Stimulated activated CD8-positive, alpha-beta memory T cell treated with anti-CD3 and anti-CD28 coated beads, Interleukin-4, amount 100 ng/mL, for 4 hours (primary cell): ENCODE data around the gene ANKRD18A.
"Not testable (repeated sequence)": the region's sequence is repeated elsewhere in the genome, so short reads cannot be mapped to it uniquely, and the experiment has no call there.

Experiments used
- DNase-seq, 2 donors: peaks; one replicate each; pipeline ENCODE4 v3.0.0-alpha.2; 2020; ENCODE audit warnings: low read depth in 2 of 2, low spot score in 1 of 2

ANKRD18A gene

GRCh38 chr9:38546497-38547163 lies 73.8 kb downstream of the ANKRD18A start:
- DNase-seq = peak; percentile 5 to 10

GRCh38 chr9:38540535-38540934 lies 79.9 kb downstream of the ANKRD18A start:
- not testable (repeated sequence) for DNase-seq

DNA sequence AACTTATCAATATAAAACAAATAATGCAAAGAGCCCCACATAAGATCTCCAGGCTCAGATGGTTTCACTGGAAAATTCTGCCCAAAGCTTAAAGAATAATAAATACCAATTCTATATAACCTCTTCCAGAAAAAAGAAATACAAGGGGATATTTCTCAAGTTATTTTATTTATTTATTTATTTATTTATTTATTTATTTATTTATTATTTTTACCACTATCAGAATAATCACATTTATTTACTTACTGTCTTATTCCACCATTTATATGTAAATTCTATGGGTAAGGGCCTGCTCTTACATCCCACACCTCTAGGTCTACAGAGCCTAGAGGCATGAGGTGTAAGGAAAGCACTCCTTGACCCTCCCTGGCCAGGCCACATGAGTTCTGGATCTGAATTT lies 91.1 kb downstream of the ANKRD18A start:
- DNase-seq = no peak

GRCh38 chr9:38527503-38527902 lies 92.9 kb downstream of the ANKRD18A start:
- no peak for DNase-seq

DNA sequence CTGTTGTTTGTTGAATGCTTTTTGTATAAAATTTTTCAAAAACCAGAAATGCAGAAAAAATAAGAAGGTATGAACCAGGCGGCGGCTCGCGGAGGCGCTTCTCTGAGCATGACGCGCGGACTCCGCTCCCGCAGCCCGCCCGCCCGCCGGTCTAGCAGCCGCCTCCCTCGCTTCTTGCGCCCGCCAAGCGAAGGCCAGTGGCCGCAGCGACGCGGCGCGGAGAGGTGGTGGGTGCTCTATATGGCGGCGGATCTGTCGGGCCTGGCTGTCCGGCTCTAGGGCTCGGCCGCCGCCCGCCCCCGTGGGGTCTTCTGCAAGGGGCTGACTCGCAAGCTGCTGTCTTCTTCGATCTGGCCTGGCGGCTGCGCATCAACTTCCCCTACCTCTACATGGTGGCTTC lies 93.8 kb downstream of the ANKRD18A start:
- DNase-seq = no peak

DNA sequence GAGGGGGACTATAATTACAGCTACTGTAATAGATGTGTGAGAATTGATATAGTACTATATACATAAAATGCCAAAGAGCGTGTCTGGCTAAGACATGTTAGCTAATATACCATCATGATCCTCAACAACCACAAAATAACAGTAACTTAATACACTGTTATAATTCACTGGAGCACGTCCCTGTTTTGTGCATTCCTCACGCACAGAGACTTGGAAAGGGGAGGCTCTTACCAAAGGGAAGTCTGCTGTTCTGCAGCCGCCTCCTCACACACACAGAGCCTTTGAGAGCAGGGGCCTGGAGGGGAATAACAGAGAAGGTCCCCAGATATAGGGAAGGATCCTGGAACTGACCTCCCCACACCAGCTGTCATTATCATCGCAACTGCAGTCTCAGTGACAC lies 97.3 kb downstream of the ANKRD18A start:
- no peak for DNase-seq

DNA sequence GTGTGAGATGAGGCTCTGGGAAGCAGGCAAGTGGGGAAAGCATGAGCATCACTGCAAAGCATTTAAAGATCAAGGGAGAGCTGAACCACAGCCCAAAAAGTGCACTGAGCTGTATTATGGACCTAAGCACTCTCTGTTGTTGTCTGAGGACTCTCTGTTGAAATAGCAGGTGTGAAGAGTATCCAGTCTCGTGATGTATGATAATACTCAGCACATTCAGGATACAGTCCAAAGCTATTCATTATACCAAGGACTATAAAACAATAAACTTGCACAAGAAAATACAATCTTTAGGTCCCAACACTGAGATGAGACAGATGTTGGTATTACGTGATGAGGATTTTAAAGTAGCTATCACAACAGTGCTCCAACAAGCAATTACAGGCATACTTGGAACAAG lies 98.6 kb downstream of the ANKRD18A start:
- DNase-seq = no peak
